T1000 (cell line): ENCODE results near the gene PDE11A.

Source experiments
- DNase-seq: peaks from one replicate; lab custom pipeline; 2025; ENCODE audit warnings: mixed read lengths; lab: John Stamatoyannopoulos, UW

PDE11A gene

DNA sequence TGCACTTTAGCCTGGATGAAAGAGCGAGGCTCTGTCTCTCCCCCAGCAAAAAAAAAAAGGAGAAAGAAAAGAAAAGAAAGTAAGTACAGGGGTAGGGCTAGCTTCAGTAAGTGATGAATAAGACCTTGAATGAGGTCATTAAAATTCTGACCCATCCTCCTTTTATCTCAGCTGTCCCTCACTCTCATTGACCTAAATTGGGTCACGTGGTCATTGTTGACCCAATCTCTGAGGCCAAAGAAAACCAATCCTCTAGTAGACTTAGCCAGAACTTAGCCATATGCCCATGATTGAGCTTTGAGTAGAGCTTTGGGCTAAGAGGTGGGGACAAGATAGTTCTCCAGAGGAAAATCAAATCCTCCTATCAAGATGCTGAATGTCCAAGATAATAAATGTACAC is 149.3 kb downstream of the PDE11A start:
- DNase-seq, result no peak

- DNase-seq, result no peak
Observed at GRCh38 chr2:177921726-177922125, 150.9 kb downstream of the PDE11A start.

- DNase-seq, result no peak
Observed at GRCh38 chr2:177917169-177917568, 155.4 kb downstream of the PDE11A start.

DNA sequence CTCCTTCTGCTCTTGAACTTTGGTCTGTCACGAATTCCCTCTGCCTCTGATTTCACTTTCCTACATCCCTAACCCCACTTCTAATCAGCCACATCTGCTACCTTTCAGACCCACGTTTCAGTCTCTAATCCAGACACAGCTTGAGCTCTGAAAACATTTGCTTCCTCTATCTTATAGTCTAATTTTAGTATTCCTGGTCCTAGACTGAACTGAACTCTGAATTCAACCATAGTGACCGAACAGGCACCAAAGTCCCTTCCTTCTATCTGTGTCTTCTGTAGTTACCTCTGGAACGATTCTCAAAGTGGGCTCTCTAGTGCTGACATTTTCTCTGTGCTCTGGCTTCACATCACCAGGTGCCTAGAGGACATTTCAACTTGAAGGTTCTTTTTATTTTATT is 156.2 kb downstream of the PDE11A start:
- DNase-seq, result no peak

DNA sequence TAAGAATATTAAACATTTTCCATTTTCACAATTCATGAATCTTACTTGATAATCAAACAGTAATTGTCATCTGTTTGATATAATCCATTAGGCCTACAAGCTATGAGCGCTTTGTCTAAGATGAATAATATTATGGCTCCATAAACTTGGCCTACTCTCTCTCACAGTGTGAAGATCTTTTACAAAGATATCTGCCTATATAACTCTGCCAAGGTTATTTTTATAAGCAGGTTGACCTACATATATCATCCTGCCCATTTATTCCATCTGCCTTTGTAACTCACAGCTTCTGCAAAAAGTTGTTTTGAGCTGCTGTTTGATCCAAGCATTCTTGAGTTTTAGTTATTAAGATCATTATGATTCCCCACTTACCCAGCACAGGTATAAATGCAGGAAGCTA is 158.3 kb downstream of the PDE11A start:
- DNase-seq, result no peak

DNA sequence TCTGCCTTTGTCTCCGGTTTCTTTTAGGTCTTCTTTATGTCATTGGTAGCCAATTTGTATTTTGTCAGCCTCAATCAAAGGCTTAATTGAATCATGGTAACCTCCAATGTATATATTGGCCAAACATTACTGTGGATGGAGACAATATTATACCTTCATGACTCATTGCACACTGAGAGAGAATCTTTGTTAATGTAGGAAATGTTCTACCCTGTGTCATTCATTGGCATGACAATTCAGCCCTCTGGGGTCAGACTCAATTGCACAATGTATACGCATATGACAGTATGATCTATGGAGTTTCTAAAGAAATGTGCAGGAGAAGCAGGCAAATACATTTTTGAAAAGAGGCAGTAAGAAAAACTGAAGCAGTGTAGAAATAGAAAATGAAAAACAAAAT is 162.6 kb downstream of the PDE11A start:
- no peak for DNase-seq

GRCh38 chr2:177908824-177909223 is 163.8 kb downstream of the PDE11A start:
- DNase-seq, result no peak

GRCh38 chr2:177908182-177908581 is 164.4 kb downstream of the PDE11A start:
- DNase-seq, result no peak

DNA sequence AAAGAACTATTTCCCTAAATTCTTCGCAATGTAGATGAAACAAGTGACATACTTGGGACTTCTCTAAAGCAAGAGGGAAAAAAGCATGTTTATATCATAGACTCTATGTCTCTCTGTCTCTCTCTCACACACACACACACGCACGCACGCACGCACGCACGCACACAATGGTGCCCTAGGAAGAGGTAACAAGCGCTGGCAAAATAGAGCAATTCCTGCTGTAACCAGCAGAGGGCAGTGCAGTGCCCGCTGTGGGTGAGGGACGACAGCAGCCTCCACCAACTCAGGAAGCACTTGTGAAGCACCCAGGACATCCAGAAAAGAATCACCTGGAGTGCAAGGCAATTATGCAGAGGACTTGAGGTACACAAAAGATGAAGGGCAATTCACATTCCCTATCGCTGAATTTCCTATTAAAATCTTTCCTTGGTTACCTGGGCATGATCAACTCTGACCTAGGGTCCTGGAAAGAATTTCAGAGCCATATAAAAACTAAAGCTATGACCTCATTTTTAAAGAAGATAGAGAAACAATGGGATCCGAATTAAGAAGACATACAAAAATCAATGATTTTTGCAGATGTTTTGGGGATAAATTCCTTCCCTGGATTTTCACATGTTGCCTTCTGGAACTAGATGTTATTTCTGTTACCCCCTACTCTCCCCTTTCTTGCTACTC is 166.4 kb downstream of the PDE11A start:
- DNase-seq, result no peak

- no peak for DNase-seq
Observed at GRCh38 chr2:177905640-177906039, 166.9 kb downstream of the PDE11A start.

GRCh38 chr2:177902395-177903163 is 170.0 kb downstream of the PDE11A start:
- DNase-seq, result no peak

GRCh38 chr2:177900082-177900481 is 172.5 kb downstream of the PDE11A start:
- DNase-seq, result no peak

DNA sequence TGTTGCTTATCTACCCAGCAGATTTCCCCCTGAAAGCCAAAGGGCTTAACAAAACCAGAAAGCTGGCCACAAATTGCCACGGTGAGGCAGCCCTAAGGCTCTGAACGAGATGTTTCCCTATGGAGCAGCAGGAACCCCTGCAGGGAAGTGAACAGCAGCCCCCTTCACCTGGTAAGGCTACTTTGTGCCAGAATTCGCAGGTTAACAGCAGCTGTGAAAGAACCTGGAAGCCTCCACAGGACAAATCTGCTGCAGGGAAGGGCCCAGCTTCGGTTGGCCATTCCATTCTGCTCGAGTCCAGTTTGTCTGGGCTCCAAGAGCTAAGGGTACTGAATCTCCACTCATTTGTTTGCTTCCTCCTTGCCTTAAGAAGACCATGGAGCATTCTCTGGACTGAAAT is 175.3 kb downstream of the PDE11A start:
- DNase-seq, result no peak

GRCh38 chr2:177896587-177896986 is 176.0 kb downstream of the PDE11A start:
- DNase-seq, result no peak

DNA sequence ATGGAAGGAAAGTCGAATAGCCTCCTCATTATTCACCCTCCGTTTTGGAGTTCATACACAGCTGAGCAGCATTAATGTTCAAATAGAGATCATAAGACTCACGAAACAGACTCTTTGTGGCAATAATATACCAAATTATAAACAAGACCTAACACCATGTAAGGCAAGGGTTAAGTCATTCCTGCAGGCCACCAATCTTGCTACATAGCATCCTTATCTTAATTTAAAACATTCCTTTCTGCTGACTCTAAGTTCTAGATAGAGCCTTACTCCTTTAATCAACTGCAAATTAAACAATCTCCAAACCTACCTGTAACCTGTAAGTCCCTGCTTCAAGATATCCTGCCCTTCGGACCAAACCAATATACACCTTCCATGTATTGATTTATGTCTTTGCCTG is 178.0 kb downstream of the PDE11A start:
- DNase-seq, result no peak

- no peak for DNase-seq
Observed at GRCh38 chr2:177893880-177894279, 178.7 kb downstream of the PDE11A start.

- no peak for DNase-seq
Observed at GRCh38 chr2:177891533-177891932, 181.0 kb downstream of the PDE11A start.

DNA sequence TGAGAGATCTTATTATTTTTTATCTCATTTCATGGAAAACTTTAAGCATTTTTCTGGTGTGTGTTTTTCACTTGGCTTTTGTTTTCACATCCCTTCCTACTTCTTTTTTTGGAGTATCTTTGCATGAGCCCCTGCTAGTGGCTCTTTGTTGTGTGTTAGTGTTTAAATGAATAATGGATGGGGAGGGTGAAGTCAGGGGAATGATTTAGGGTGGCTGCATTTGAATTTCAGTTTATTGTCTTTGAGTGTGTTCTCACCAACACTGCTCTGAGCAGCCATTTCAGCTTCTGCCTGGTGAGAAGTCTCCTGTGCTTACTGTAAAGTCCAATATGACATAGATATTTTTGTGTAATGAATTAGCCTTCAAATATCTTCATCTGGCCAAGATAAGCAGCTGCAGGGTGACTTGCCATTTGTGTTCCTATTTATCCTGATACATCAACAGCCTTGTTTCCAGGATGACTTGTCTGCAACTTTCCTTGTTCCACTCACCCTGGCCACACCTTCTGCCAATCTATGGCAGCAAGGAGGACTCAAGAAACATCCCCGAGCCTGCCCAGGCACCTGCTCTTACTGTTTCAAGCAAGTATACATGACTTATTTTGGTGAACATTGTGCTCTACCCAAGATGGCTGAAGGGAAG is 182.6 kb downstream of the PDE11A start:
- DNase-seq, result no peak

- no peak for DNase-seq
Observed at GRCh38 chr2:177888581-177888980, 184.0 kb downstream of the PDE11A start.

DNA sequence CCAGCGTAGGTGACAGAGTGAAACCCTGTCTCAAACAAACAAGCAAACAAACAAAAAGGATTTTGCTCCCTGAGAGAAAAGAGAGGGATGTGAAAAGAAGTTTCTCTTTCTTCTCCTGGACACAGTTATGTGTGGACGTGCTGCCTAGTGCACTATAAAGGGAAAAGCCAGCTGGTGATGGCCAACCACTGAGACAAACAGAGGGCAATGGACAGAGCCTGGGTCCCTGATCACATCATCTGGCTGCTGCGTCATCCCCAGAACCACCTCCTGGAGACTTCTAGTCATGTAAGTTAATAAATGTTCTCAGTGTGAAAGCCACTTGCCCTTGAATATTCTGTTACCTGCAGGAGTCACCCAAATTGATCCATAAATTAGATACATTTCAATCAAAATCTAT is 184.9 kb downstream of the PDE11A start:
- DNase-seq, result no peak

DNA sequence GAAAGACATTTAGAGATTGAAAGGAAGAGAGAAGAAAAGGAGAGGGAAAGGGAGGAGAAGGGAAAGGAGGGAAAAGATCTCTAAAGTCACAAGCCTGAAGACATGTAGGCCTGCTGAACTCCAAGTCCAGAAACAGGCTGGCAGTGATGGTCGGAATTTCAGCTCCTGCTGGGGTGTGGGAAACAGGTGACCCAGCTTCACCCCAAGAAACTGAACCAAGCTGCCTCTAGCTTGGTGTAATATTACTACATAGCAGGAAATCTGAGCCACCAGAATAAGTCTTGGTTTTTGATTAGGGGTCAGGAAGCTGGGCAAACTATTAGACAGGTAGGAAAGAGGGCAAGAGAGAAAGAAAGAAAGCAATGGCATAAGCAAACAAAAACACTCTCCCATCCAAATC is 185.8 kb downstream of the PDE11A start:
- no peak for DNase-seq

DNA sequence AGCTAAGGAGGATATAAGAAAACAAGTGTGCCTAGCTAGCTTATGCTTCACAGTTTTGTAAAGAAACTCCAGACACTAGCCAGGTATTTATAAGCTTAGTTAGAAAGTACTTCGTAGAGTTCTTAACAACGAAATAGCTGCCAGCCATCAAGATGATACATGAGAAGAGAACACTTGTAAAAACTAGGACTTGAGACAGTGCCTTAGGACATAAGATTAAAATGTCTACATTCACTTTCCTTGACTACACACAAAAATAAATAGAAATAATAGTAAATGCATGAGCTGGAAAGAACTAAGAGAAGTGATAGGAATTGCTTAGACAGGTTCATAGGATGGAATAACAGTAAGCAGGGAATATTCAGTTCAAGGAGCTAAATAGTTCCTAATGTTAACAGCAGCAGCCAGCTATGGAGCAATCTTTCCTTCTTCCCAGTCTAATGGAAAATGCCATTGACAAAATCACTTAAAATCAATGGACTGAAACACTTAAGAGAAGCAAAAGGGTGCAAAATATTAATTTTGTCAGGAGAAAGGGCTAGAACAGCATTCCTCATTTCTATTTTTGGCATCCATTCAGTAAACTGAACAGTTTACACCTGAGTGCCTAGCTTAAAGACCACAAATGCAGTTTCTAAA is 186.6 kb downstream of the PDE11A start:
- no peak for DNase-seq

GRCh38 chr2:177883177-177883576 is 189.4 kb downstream of the PDE11A start:
- no peak for DNase-seq
